ENCODE results near the gene MAML3.

MAML3 gene

GRCh38 chr4:140003876-140004548, 150.0 kb downstream of the MAML3 start:
- DNase-seq (ENCODE audit: low spot score): no peak

GRCh38 chr4:140000232-140000631, 153.8 kb downstream of the MAML3 start:
- DNase-seq (ENCODE audit: low spot score): no peak

- DNase-seq (ENCODE audit: low spot score): no peak
These were observed 164.9 kb downstream of the MAML3 start for GRCh38 chr4:139988863-139989765.

- no peak for DNase-seq (ENCODE audit: low spot score)
These were observed 166.5 kb downstream of the MAML3 start for GRCh38 chr4:139987502-139987850.

GRCh38 chr4:139986689-139987501, 167.1 kb downstream of the MAML3 start:
- no peak for DNase-seq (ENCODE audit: low spot score)

GRCh38 chr4:139986106-139986505, 167.9 kb downstream of the MAML3 start:
- DNase-seq (ENCODE audit: low spot score): no peak

- no peak for DNase-seq (ENCODE audit: low spot score)
These were observed 168.6 kb downstream of the MAML3 start for GRCh38 chr4:139985401-139985800.

- DNase-seq (ENCODE audit: low spot score): no peak
These were observed 169.5 kb downstream of the MAML3 start for GRCh38 chr4:139984471-139984870.

GRCh38 chr4:139978692-139979091, 175.3 kb downstream of the MAML3 start:
- DNase-seq (ENCODE audit: low spot score): no peak

- no peak for DNase-seq (ENCODE audit: low spot score)
These were observed 176.0 kb downstream of the MAML3 start for GRCh38 chr4:139977838-139978609.

- DNase-seq (ENCODE audit: low spot score): no peak
These were observed 178.1 kb downstream of the MAML3 start for GRCh38 chr4:139975830-139976272.

GRCh38 chr4:139973616-139974015, 180.4 kb downstream of the MAML3 start:
- DNase-seq (ENCODE audit: low spot score): no peak

GRCh38 chr4:139973015-139973414, 181.0 kb downstream of the MAML3 start:
- DNase-seq (ENCODE audit: low spot score): no peak

- no peak for DNase-seq (ENCODE audit: low spot score)
These were observed 181.7 kb downstream of the MAML3 start for GRCh38 chr4:139972305-139972704.

- DNase-seq (ENCODE audit: low spot score): no peak
These were observed 182.9 kb downstream of the MAML3 start for GRCh38 chr4:139971111-139971510.

GRCh38 chr4:139969635-139970266, 184.2 kb downstream of the MAML3 start:
- no peak for DNase-seq (ENCODE audit: low spot score)

- no peak for DNase-seq (ENCODE audit: low spot score)
These were observed 185.2 kb downstream of the MAML3 start for GRCh38 chr4:139968831-139969230.

GRCh38 chr4:139966383-139966782, 187.6 kb downstream of the MAML3 start:
- no peak for DNase-seq (ENCODE audit: low spot score)

GRCh38 chr4:139965789-139966188, 188.2 kb downstream of the MAML3 start:
- no peak for DNase-seq (ENCODE audit: low spot score)

GRCh38 chr4:139963708-139964107, 190.3 kb downstream of the MAML3 start:
- no peak for DNase-seq (ENCODE audit: low spot score)

GRCh38 chr4:139962130-139962684, 191.8 kb downstream of the MAML3 start:
- no peak for DNase-seq (ENCODE audit: low spot score)

Measured in hematopoietic multipotent progenitor cell treated with erythropoietin and hydrocortisone succinate and interleukin-3 and kit ligand, for 15 days (in vitro differentiated cells).